ENCODE results near the gene PCNX2.

- TF ChIP-seq CTCF (IDR thresholded peaks at IDR 0.05) = no peak
- no peak for TF ChIP-seq EZH2 (IDR thresholded peaks at IDR 0.05; ENCODE audit: borderline replicate concordance, insufficient read depth, low read depth, low read length, poor library complexity, severe bottlenecking)
Measured at GRCh38 chr1:233088613-233089012, 206.9 kb downstream of the PCNX2 start.

Data from B cell (primary cell).